ENCODE results near the gene MXRA8.

DNA sequence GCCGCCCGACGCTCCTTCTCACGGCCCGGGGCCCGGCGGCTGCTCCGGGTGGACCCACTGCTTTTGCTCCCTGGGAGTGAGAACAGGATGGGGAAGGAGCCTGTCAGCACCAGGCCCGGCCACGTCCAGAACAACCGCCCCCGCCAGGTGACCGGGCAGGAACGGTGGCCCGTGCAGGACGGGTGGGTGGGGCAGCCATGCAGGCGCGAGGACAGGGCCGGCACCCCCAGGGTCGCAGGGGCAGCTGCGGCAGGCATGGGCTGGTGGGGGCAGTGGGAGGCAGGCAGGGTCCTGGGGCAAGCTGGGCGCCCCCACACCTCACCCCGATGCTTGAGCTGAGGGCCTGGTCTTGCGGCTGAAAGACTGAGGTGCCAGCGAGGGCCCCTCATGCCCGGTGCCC, 21.9 kb downstream of the MXRA8 start:
- TF ChIP-seq, protein P1, sequence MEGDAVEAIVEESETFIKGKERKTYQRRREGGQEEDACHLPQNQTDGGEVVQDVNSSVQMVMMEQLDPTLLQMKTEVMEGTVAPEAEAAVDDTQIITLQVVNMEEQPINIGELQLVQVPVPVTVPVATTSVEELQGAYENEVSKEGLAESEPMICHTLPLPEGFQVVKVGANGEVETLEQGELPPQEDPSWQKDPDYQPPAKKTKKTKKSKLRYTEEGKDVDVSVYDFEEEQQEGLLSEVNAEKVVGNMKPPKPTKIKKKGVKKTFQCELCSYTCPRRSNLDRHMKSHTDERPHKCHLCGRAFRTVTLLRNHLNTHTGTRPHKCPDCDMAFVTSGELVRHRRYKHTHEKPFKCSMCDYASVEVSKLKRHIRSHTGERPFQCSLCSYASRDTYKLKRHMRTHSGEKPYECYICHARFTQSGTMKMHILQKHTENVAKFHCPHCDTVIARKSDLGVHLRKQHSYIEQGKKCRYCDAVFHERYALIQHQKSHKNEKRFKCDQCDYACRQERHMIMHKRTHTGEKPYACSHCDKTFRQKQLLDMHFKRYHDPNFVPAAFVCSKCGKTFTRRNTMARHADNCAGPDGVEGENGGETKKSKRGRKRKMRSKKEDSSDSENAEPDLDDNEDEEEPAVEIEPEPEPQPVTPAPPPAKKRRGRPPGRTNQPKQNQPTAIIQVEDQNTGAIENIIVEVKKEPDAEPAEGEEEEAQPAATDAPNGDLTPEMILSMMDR (IDR thresholded peaks at IDR 0.05; ENCODE audit: poor library complexity) = no peak
- TF ChIP-seq EZH2 (IDR thresholded peaks at IDR 0.05; ENCODE audit: borderline replicate concordance) (no peak), EZH2phosphoT487 (IDR thresholded peaks at IDR 0.05; ENCODE audit: low read depth, severe bottlenecking, unreplicated experiment) (no peak)
